ENCODE results near the gene ADD2.

The ADD2 gene

GRCh38 chr2:70789304-70790135 is 21.5 kb upstream of the ADD2 start:
- ChIA-PET CTCF (interaction anchor here (0.6 to 1.2 kb wide), 7 partner anchors 9 to 246 kb away, joined by 3 to 9 read pairs (median 4); no protein-coding TSS in a partner anchor), POLR2A (interaction anchor here (1.1 kb wide), 1 partner anchor 127 kb away, joined by 3 read pairs; no protein-coding TSS in a partner anchor)
- DNase-seq (ENCODE audit: extremely low spot score) = peak; percentile 77
- TF ChIP-seq BHLHE40 (IDR thresholded peaks at IDR 0.05; ENCODE audit: borderline replicate concordance) (no peak), TARDBP (IDR thresholded peaks at IDR 0.05) (no peak), LEF1 (IDR thresholded peaks at IDR 0.05; ENCODE audit: borderline replicate concordance) (no peak)

DNA sequence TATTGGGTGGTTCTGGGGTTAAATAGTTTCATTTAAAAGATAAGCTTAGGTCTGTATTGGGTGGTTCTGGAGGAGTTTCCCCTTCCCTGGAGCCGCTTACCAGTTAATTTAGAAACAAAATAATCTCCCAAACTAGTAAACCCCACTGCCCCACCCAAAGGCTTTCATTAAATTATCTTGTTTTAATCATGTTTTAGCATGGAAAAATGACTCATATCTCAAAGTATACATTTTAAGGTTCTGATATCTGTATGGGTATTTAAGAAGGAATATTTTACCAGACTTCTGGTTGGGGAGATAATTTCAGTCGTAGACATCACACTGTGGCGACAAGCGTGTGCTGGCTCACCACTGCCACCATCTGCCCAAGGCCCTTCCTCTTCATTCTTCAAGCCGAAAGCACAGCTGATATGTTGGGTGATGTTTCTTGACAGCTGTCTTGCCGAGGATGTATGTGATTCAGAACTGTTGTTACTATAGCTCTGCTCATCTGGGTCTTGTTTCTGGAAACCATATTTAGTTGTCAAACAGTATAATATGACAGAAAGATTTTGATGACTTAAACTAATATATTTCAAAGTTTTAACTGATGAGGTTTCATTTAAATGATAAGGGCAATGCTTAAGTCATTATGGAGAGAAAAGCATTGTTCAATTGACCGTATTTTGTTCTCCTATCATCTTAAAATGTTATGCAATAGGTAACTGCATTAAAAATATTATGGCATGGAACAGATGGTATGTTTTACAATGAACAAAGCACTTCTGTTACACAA is 17.3 kb upstream of the ADD2 start:
- no peak for TF ChIP-seq ELF4 (IDR thresholded peaks at IDR 0.05)
- no peak for TF ChIP-seq ZNF384 (IDR thresholded peaks at IDR 0.05)
- no peak for TF ChIP-seq BHLHE40 (IDR thresholded peaks at IDR 0.05; ENCODE audit: borderline replicate concordance)
- no peak for TF ChIP-seq FOXK2 (IDR thresholded peaks at IDR 0.05)
- 0 out of 2 replicates have a peak, but pooled peaks have one; percentile 26 for TF ChIP-seq L3MBTL2 (conservative IDR thresholded peaks at IDR 0.05)
- TF ChIP-seq CTBP1 (IDR thresholded peaks at IDR 0.05; ENCODE audit: borderline replicate concordance) = no peak
- TF ChIP-seq HDGF (IDR thresholded peaks at IDR 0.05; ENCODE audit: borderline replicate concordance) = no peak
- peak; percentile 23; the same call in 1 of the 2 replicates for TF ChIP-seq PKNOX1 (IDR thresholded peaks at IDR 0.05)
- no peak for TF ChIP-seq NFRKB (IDR thresholded peaks at IDR 0.05)
- no peak for TF ChIP-seq ARNT (IDR thresholded peaks at IDR 0.05)
- POLR2A ChIA-PET = no interaction called here
- CTCF ChIA-PET = interaction anchor here (0.8 to 1.1 kb wide), 2 partner anchors 15 to 17 kb away, joined by 3 to 4 read pairs; partner anchors contain the start of gene ADD2
- peak; percentile 53 for DNase-seq (ENCODE audit: extremely low spot score)

DNA sequence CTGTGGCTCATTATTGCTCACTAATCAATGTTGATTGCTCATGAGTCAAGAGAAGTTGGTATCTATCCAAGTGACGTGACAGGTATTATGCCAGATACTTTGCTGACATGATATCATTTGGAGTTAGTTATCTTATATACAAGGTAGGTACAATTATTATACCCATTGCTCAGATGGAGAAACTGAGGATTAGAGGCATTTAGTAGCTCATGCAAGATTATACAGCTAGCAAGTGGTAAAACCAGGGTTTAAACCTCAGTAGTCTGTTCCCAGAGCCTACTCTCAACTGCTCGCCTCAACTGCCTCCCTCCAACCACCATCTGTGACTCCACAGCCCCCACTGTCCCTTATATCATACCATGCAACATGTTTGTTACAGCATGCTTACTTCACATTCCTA is 16.3 kb upstream of the ADD2 start:
- ChIA-PET CTCF (no interaction called here), POLR2A (no interaction called here)
- no peak for DNase-seq (ENCODE audit: extremely low spot score)
- no peak for TF ChIP-seq ARNT (IDR thresholded peaks at IDR 0.05)
- TF ChIP-seq BHLHE40 (IDR thresholded peaks at IDR 0.05; ENCODE audit: borderline replicate concordance) = no peak
- TF ChIP-seq LEF1 (IDR thresholded peaks at IDR 0.05; ENCODE audit: borderline replicate concordance) = no peak
- no peak for TF ChIP-seq SUZ12 (IDR thresholded peaks at IDR 0.05)
- no peak for TF ChIP-seq FOXM1 (IDR thresholded peaks at IDR 0.05; ENCODE audit: borderline replicate concordance)
- no peak for TF ChIP-seq SP1 (IDR thresholded peaks at IDR 0.05)
- no peak for TF ChIP-seq CTBP1 (IDR thresholded peaks at IDR 0.05; ENCODE audit: borderline replicate concordance)
- TF ChIP-seq TARDBP (IDR thresholded peaks at IDR 0.05) = no peak
- TF ChIP-seq FOXK2 (IDR thresholded peaks at IDR 0.05) = no peak
- TF ChIP-seq HDGF (IDR thresholded peaks at IDR 0.05; ENCODE audit: borderline replicate concordance) = no peak
- TF ChIP-seq FOXA1 (IDR thresholded peaks at IDR 0.05) = no peak
- TF ChIP-seq NFRKB (IDR thresholded peaks at IDR 0.05) = no peak
- no peak for TF ChIP-seq L3MBTL2 (conservative IDR thresholded peaks at IDR 0.05)
- TF ChIP-seq ZNF384 (IDR thresholded peaks at IDR 0.05) = no peak
- no peak for TF ChIP-seq ELF4 (IDR thresholded peaks at IDR 0.05)
- no peak for TF ChIP-seq PKNOX1 (IDR thresholded peaks at IDR 0.05)

DNA sequence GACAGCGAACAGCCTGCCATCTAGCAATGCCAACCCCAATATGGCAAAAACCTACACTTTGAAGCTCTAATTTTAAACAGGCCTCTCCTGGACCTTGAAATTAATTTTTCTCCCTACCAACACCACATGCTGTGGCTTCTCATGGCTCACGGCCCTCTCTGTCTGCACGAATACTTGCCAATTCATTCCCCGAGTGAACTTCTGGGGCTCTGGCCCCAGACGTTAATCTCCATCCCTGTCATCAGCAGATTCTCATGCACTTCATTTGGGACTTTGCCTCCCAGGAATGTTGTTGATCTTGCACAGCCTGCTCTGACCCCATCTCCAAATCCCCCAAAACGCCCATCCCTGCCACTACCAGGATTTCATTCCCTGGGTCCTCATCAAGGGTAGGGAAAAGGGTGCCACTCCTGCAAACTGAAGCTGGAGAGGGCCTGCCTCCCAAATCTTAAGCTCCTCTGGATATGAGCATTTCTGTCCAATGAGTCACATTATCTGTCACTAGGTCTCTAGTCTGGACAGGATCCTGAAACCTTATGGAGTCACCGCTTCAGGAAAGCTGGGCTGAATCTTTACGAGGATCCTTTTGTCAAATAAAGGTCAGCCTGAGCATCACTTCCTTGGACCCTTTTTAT is 12.0 kb upstream of the ADD2 start:
- ChIA-PET CTCF (interaction anchor here (0.5 to 3.0 kb wide), 3 partner anchors 9 to 124 kb away, joined by 5 to 9 read pairs (median 9); partner anchors contain the start of gene ADD2), POLR2A (no interaction called here)
- TF ChIP-seq ARNT (IDR thresholded peaks at IDR 0.05) (no peak), BHLHE40 (IDR thresholded peaks at IDR 0.05; ENCODE audit: borderline replicate concordance) (no peak), ELF4 (IDR thresholded peaks at IDR 0.05) (no peak), L3MBTL2 (conservative IDR thresholded peaks at IDR 0.05) (no peak), TARDBP (IDR thresholded peaks at IDR 0.05) (no peak), FOXM1 (IDR thresholded peaks at IDR 0.05; ENCODE audit: borderline replicate concordance) (no peak), PKNOX1 (IDR thresholded peaks at IDR 0.05) (no peak), ZNF384 (IDR thresholded peaks at IDR 0.05) (no peak), LEF1 (IDR thresholded peaks at IDR 0.05; ENCODE audit: borderline replicate concordance) (no peak), NFRKB (IDR thresholded peaks at IDR 0.05) (no peak), HDGF (IDR thresholded peaks at IDR 0.05; ENCODE audit: borderline replicate concordance) (no peak), SP1 (IDR thresholded peaks at IDR 0.05) (no peak), FOXK2 (IDR thresholded peaks at IDR 0.05) (no peak)
- no peak for DNase-seq (ENCODE audit: extremely low spot score)

GRCh38 chr2:70779491-70779890 is 11.5 kb upstream of the ADD2 start:
- no peak for DNase-seq (ENCODE audit: extremely low spot score)
- TF ChIP-seq BHLHE40 (IDR thresholded peaks at IDR 0.05; ENCODE audit: borderline replicate concordance) (no peak), FOXK2 (IDR thresholded peaks at IDR 0.05) (no peak), ELF4 (IDR thresholded peaks at IDR 0.05) (no peak), NFRKB (IDR thresholded peaks at IDR 0.05) (no peak), PKNOX1 (IDR thresholded peaks at IDR 0.05) (no peak), SP1 (IDR thresholded peaks at IDR 0.05) (no peak), LEF1 (IDR thresholded peaks at IDR 0.05; ENCODE audit: borderline replicate concordance) (no peak), FOXA1 (IDR thresholded peaks at IDR 0.05) (no peak)
- CTCF ChIA-PET = interaction anchor here (2.6 to 3.0 kb wide), 2 partner anchors 10 to 11 kb away, joined by 9 read pairs; partner anchors contain the start of gene ADD2
- POLR2A ChIA-PET = no interaction called here
